Ovary (tissue), 3 donors: ENCODE measurements around the gene SLC38A9.

Experiments used
- EP300 ChIP-seq: sonication (generic); formaldehyde crosslinking; IDR thresholded peaks from one replicate; pipeline ENCODE4 v1.6.1; 2017; ENCODE audit warnings: antibody characterized with exemption
- POLR2A ChIP-seq: fragments of 450-650 bp; IDR thresholded peaks from one replicate; pipeline ENCODE4 v1.6.1; 2017; ENCODE audit warnings: antibody characterized with exemption, mild to moderate bottlenecking, moderate library complexity
- TF ChIP-seq, protein P1 (sequence below), 3 donors: fragments of 450-650 bp in 2 of 3; fragments of 200-600 bp in 1 of 3; IDR thresholded peaks; one replicate each; pipeline versions ENCODE4 v1.5.1 to v1.8.0; 2016 to 2022; ENCODE audit warnings: antibody characterized with exemption in 3 of 3, mild to moderate bottlenecking in 1 of 3
- donor health status: DM: no; HTN: no; CAD: no.

DNA sequence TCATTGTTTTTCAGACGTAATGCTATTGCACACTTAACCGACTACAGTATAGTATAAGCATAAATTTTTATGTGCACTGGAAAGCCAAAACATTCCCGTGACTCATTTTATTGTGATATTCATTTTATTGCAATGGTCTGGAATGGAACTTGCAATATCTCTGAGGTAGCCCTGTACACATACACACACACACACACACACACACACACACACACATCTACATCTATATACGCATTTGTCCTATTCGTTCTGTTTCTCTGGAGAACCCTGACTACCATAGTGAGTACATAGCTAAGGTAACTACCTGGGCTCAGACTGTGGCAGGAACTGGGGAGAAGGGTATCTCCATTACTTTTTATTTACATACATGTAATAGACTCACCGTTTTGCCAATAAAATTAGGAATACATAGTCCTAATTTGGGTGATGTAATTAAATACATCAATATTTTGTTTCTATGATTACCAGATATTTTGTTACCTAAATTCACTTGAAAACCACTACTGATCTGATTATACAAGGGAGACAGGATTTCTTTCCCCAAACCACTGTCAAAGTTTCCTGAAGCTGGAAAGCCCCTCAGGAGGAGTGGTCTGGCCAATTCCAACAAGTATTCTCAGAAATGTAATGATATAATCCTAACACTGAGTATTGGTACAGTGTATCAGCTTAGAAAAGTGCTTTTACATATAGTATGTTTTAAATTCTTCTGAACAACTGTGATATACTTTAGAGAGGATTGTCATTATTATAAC is 103.4 kb downstream of the SLC38A9 start:
- TF ChIP-seq, protein P1, sequence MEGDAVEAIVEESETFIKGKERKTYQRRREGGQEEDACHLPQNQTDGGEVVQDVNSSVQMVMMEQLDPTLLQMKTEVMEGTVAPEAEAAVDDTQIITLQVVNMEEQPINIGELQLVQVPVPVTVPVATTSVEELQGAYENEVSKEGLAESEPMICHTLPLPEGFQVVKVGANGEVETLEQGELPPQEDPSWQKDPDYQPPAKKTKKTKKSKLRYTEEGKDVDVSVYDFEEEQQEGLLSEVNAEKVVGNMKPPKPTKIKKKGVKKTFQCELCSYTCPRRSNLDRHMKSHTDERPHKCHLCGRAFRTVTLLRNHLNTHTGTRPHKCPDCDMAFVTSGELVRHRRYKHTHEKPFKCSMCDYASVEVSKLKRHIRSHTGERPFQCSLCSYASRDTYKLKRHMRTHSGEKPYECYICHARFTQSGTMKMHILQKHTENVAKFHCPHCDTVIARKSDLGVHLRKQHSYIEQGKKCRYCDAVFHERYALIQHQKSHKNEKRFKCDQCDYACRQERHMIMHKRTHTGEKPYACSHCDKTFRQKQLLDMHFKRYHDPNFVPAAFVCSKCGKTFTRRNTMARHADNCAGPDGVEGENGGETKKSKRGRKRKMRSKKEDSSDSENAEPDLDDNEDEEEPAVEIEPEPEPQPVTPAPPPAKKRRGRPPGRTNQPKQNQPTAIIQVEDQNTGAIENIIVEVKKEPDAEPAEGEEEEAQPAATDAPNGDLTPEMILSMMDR (IDR thresholded peaks at IDR 0.05): no peak
- TF ChIP-seq POLR2A: no peak
- TF ChIP-seq EP300: no peak
